GM12878 (cell line): ENCODE data around the gene HEBP2.

Source experiments
- CTCF ChIP-seq, 3 experiments: IDR thresholded peaks in 2 of 3; conservative IDR thresholded peaks in 1 of 3; 2 replicates each; pipeline ENCODE4 v1.5.1; 2011; ENCODE audit warnings: low read depth in 3 of 3, low read length in 3 of 3, mild to moderate bottlenecking in 3 of 3, control low read depth in 2 of 3, moderate library complexity in 2 of 3, inconsistent platforms in 1 of 3, mixed read lengths in 1 of 3; ENCODE audit not compliant: control insufficient read depth in 2 of 3, insufficient read depth in 1 of 3; ENCODE audit errors: extremely low read depth in 1 of 3
- NRF1 ChIP-seq: conservative IDR thresholded peaks from 2 replicates; pipeline ENCODE4 v1.6.1; 2011; ENCODE audit warnings: mild to moderate bottlenecking, low read depth, low read length, improper control_type of control experiment
- TF ChIP-seq, protein P1 (sequence below): fragments of 450-650 bp; IDR thresholded peaks from 2 replicates; pipeline ENCODE4 v1.6.1; 2016; ENCODE audit warnings: mild to moderate bottlenecking, moderate library complexity, borderline replicate concordance

- TF ChIP-seq NRF1 = no peak
- TF ChIP-seq, protein P1, sequence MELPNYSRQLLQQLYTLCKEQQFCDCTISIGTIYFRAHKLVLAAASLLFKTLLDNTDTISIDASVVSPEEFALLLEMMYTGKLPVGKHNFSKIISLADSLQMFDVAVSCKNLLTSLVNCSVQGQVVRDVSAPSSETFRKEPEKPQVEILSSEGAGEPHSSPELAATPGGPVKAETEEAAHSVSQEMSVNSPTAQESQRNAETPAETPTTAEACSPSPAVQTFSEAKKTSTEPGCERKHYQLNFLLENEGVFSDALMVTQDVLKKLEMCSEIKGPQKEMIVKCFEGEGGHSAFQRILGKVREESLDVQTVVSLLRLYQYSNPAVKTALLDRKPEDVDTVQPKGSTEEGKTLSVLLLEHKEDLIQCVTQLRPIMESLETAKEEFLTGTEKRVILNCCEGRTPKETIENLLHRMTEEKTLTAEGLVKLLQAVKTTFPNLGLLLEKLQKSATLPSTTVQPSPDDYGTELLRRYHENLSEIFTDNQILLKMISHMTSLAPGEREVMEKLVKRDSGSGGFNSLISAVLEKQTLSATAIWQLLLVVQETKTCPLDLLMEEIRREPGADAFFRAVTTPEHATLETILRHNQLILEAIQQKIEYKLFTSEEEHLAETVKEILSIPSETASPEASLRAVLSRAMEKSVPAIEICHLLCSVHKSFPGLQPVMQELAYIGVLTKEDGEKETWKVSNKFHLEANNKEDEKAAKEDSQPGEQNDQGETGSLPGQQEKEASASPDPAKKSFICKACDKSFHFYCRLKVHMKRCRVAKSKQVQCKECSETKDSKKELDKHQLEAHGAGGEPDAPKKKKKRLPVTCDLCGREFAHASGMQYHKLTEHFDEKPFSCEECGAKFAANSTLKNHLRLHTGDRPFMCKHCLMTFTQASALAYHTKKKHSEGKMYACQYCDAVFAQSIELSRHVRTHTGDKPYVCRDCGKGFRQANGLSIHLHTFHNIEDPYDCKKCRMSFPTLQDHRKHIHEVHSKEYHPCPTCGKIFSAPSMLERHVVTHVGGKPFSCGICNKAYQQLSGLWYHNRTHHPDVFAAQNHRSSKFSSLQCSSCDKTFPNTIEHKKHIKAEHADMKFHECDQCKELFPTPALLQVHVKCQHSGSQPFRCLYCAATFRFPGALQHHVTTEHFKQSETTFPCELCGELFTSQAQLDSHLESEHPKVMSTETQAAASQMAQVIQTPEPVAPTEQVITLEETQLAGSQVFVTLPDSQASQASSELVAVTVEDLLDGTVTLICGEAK = no peak
- no peak for TF ChIP-seq CTCF (IDR thresholded peaks at IDR 0.05 in 2 of 3, conservative IDR thresholded peaks at IDR 0.05 in 1 of 3; ENCODE audit: control insufficient read depth in 2 of 3, extremely low read depth in 1 of 3, insufficient read depth in 1 of 3, low read depth in 3 of 3, low read length in 3 of 3)
Observed at GRCh38 chr6:138402838-138403187, 1.2 kb upstream of the HEBP2 start.
